Dedifferentiated amniotic fluid mesenchymal stem cell (primary cell): ENCODE data around the gene HACD2.
"Not testable (repeated sequence)": the region's sequence is repeated elsewhere in the genome, so short reads cannot be mapped to it uniquely, and the experiment has no call there.

Source experiments
- DNase-seq: peaks from one replicate; pipeline ENCODE4 v3.0.0-alpha.2; 2016; ENCODE audit errors: extremely low spot score

The HACD2 gene

GRCh38 chr3:123525433-123525832, 59.4 kb downstream of the HACD2 start:
- no peak for DNase-seq

- DNase-seq = no peak
Observed at GRCh38 chr3:123524981-123525380, 59.9 kb downstream of the HACD2 start.

- no peak for DNase-seq
Observed at GRCh38 chr3:123523023-123523412, 61.8 kb downstream of the HACD2 start.

- no peak for DNase-seq
Observed at GRCh38 chr3:123522320-123523022, 62.4 kb downstream of the HACD2 start.

DNA sequence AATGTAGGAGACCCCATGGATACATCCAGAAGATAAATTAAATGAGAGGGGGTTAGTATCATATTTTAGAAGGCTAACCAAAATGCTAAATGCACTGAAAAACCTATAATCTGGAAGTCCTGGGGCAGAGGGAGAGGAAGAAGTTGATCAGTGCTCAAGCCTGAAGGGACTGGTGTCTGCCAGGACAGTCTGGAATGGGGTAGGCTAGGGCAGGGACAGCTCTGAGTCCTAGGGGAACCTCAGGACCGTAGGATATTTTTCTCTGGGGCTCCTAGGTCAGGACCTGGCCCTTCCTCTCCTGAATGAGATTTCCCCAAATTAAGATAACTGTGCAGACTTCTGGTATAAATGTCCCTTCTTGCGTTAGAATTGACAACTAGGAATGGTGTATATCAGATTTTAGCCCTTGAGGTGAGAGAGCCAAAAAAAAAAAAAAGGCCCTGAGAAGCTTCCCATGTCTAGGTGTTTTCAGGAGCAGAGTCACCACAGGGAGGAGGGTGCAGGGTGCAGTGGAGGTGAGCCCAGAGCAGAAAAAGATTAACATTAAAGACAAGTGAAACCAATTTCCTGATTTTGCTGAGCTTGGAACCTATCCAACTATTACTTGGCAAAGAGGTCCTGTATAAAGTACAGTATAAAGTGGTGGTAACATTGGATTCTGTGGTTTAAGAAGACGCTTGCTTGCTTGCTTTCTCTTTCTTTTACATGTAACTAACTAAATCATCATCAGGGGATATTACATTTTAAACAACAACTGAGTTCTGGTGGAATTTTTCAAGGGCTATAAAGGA, 63.5 kb downstream of the HACD2 start:
- no peak for DNase-seq

- no peak for DNase-seq
Observed at GRCh38 chr3:123520656-123521055, 64.2 kb downstream of the HACD2 start.

DNA sequence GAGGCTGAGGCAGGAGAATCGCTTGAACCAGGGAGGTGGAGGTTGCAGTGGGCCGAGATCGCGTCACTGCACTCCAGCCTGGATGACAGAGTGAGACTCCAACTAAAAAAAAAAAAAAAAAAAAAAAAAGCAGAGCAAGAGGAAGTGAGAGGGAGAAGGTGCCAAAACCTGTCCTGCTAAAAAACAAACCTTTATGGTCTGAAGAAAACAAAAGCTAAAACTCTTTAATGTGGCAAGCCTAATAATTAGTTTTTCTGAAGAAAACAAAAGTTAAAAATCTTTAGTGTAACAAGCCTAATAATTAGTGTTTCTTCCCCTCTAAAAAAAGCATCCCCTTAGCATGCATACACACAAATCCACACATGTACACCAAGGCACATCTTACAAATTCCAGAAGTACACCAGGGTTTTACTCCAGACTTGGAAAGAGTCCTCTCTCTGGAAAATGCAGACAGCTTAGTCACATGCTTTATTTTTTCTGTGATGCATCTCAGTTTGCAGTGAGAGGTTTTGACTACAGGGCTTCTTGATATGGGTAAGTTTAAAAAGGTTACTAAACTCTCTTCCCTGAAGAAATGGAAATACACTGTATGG, 65.9 kb downstream of the HACD2 start:
- DNase-seq = no peak

DNA sequence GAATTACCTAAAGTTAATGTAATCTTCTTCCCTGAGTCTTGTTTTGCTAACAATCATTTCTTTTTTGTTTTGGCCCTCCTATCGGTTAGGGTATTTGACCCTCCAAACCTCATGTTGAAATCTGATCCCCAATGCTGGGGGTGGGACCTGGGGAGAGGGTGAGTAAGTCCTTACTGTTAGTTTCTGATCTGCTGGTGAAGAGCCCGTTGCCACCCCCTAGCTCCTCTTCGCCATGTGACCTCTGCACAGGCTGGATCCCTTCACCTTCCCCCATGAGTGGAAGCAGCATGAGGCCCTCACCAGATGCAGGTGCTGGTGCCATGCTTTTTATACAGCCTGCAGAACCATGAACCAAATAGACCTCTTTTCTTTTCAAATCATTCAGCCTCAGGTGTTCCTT, 73.1 kb downstream of the HACD2 start:
- DNase-seq = no peak

- DNase-seq = no peak
Observed at GRCh38 chr3:123511084-123511483, 73.8 kb downstream of the HACD2 start.

DNA sequence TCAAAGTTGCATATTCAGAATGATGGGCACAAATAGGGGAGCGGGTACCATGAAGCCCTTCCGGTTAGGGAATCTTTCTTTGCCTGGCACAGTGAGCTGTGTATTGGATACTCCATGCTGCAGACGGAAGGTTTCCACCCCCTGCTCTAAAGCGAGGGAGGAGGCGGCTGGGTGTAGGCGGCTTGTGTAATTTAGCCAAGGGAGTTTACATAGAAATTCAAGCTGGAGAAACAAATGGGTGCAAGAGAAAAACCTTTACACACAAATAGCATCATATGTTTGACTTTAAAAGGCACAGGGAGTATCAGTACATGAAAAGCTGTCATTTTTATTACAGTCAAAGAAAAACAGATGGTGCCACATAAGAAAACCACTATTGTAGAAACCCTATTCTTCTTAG, 76.7 kb downstream of the HACD2 start:
- DNase-seq = no peak

DNA sequence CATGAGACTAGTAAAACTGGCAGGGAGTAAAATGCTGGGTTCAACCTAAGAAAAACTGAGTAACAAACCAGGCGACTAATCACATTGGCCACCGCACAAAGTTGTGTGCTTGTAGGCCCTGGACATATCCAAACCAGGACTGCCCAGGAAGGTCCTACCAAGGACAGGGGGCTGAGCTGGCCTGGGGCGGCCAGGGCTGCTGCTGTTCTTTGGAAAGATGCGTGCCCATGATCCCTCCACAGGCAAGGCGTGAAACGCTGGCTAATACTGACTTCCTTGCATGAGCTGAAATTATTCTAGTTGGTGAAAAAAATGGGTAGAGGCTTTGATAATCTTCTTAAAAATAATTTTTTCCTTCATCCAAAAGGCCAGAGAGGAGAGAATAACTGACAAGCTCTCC, 79.0 kb downstream of the HACD2 start:
- no peak for DNase-seq

GRCh38 chr3:123503203-123503602, 81.7 kb downstream of the HACD2 start:
- DNase-seq = no peak

DNA sequence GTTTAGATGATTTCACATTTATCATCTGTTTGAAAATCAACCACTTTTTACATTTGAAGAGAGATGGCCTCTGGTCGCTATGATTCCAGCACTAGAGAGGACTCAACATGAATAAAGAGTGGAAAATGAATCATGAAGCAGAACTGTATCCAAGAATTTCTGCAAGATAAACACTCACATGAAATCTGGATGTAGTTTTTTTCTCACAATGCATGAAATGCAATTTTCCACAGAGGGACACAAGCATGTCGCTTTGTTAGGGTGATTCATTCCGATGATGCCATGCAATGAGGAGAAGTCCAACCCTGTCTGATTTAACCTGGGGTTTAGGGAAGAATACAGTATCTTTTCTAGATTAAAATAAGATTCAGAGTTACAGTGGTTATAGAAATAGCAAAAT, 85.5 kb downstream of the HACD2 start:
- peak; percentile 65 for DNase-seq

DNA sequence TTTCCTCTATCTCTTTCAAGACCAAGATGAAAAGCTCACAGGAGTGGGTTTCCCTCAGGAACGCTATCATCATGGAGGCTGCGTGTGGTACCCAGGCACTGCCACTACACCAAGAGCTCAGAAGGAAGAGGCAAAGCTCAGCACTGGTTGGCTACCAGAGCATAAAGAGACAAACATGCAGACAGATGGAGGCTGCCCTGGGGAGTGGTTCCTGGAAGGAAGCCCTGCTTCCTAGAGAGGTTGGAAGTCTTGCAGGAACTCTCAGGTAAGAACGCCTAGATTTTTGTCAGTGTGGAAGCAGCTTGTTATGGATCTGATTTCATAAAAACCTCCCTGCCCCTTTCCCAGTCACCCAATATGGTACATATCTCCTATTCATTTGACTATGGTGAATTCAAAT, 86.1 kb downstream of the HACD2 start:
- DNase-seq = no peak

- DNase-seq = no peak
Observed at GRCh38 chr3:123493912-123494311, 90.9 kb downstream of the HACD2 start.

- no peak for DNase-seq
Observed at GRCh38 chr3:123491966-123492587, 92.8 kb downstream of the HACD2 start.

DNA sequence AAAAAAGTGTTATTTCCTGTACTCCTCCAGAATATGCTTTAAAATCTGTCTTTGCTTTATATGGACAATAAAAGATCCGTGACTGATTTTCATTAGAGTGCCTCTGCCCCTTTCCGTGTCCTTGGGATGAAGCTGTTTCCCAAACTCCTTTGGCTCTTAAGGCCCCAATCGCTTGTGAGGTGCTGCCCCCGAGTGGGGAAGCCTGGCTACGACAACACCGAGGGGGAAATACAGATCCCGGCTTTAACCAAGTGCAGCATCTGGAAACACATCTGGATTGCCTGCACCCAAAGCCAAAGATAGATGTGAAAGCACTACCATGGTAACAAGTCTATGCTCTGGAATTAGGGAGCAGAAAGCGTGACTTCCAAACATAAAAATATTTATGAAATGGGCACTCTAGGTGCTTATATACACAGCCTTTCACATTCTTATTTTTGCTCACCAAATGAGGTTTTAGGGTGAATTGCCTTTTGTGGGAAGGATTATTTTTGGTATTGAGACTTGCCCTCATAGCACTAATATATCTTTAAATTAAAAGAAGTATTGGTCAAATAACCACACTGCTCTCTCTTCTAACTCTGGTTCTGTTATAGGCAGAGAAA, 95.4 kb downstream of the HACD2 start:
- DNase-seq = peak; percentile 74

GRCh38 chr3:123488645-123489347, 96.1 kb downstream of the HACD2 start:
- DNase-seq = no peak

DNA sequence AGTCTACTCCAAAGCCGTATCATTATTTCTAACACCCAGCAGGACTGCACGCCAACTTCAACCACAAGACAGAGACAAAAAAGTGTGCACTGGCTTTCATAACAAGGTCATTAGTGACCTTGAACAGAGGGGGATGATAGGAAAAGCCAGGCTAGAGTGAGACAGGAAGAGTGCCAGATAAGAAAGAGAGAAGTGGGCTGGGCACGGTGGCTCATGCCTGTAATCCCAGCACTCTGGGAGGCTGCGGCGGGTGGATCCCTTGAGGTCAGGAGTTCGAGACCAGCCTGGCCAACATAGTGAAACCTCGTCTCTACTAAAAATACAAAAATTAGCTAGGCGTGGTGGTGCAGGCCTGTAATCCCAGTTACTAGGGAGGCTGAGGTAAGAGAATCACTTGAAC, 97.8 kb downstream of the HACD2 start:
- not testable (repeated sequence) for DNase-seq

- no peak for DNase-seq
Observed at GRCh38 chr3:123486460-123486859, 98.4 kb downstream of the HACD2 start.

- no peak for DNase-seq
Observed at GRCh38 chr3:123485551-123485950, 99.3 kb downstream of the HACD2 start.

- DNase-seq = no peak
Observed at GRCh38 chr3:123483146-123483545, 101.7 kb downstream of the HACD2 start.
